H1 (cell line): ENCODE measurements around the gene TMTC4. TPM values are rescaled to one million over a fixed set of nuclear protein-coding genes. Genes with fewer than 3 reads are reported as not detected.

Experiments used
- E2F6 ChIP-seq: IDR thresholded peaks from 2 replicates; pipeline ENCODE4 v1.6.1; 2012; ENCODE audit warnings: inconsistent platforms
- EGR1 ChIP-seq: IDR thresholded peaks from 2 replicates; pipeline ENCODE4 v1.6.1; 2011; ENCODE audit warnings: low read depth, low read length, borderline replicate concordance
- PHF8 ChIP-seq: fragments of 200-600 bp; sonication (generic); conservative IDR thresholded peaks from 2 replicates; pipeline ENCODE4 v1.7.1; 2012; ENCODE audit warnings: low read depth, mild to moderate bottlenecking, inconsistent platforms, low read length, moderate library complexity
- POLR2AphosphoS5 ChIP-seq: IDR thresholded peaks from 2 replicates; pipeline ENCODE4 v1.6.1; 2011; ENCODE audit warnings: low read depth, low read length
- USF2 ChIP-seq: IDR thresholded peaks from 2 replicates; pipeline ENCODE4 v1.6.1; 2011; ENCODE audit warnings: low read length, improper control_type of control experiment
- polyA plus RNA-seq, 7 experiments: library from polyadenylated mRNA; depleted of rRNA in 3 of 7; stranded (reverse) in 5 of 7; unstranded in 2 of 7; fragments of >200 nt in 5 of 7; fragments of 200-250 nt in 2 of 7; gene quantifications; 1 replicate in 5 of 7; 2 replicates in 1 of 7; 4 replicates in 1 of 7; pipeline versions ENCODE4 v1.2.1 to v1.2.3, GENCODE V29; 2011 to 2013; ENCODE audit warnings: missing spikeins in 2 of 7, mixed read lengths in 2 of 7
- total RNA-seq: library from RNA; stranded (reverse); fragmentation: NEBNext Ultra II Directional; extraction: Animal tissue kit (Norgen Biotek cat#: 25700); gene quantifications from 2 replicates; pipeline ENCODE4 v1.2.1, GENCODE V29; 2021

Gene TMTC4
- total and polyA plus RNA-seq, 2 of the 8 experiments (the other 6 are each of a cell fraction or from before 2014, with no cell fraction given), result 26.3 to 42.6 TPM

- TF ChIP-seq POLR2AphosphoS5 (no peak), EGR1 (no peak), PHF8 (no peak), USF2 (no peak), E2F6 (no peak)
Measured at GRCh38 chr13:100561158-100561499, 113.5 kb downstream of the TMTC4 start (continued).
